Measurements from ENCODE around the gene NANP.
"Not testable (repeated sequence)": the region's sequence is repeated elsewhere in the genome, so short reads cannot be mapped to it uniquely, and the experiment has no call there.

The NANP gene

GRCh38 chr20:25608774-25609173, 15.0 kb downstream of the NANP start:
- in situ Hi-C loops (cut with MboI; ENCODE audit: low sequenced_read_pairs), result no loop called here

GRCh38 chr20:25606094-25606695, 17.6 kb downstream of the NANP start:
- in situ Hi-C loops (cut with MboI; ENCODE audit: low sequenced_read_pairs), result no loop called here

GRCh38 chr20:25605148-25605547, 18.7 kb downstream of the NANP start:
- in situ Hi-C loops (cut with MboI; ENCODE audit: low sequenced_read_pairs), result no loop called here

GRCh38 chr20:25604611-25605010, 19.2 kb downstream of the NANP start:
- in situ Hi-C loops (cut with MboI; ENCODE audit: low sequenced_read_pairs), result no loop called here

- in situ Hi-C loops (cut with MboI; ENCODE audit: low sequenced_read_pairs), result not testable (repeated sequence)
These were observed 20.9 kb downstream of the NANP start for GRCh38 chr20:25602914-25603309.

GRCh38 chr20:25602191-25602913, 21.5 kb downstream of the NANP start:
- in situ Hi-C loops (cut with MboI; ENCODE audit: low sequenced_read_pairs), result not testable (repeated sequence)

GRCh38 chr20:25601659-25602058, 22.2 kb downstream of the NANP start:
- in situ Hi-C loops (cut with MboI; ENCODE audit: low sequenced_read_pairs), result no loop called here

- in situ Hi-C loops (cut with MboI; ENCODE audit: low sequenced_read_pairs), result no loop called here
These were observed 23.2 kb downstream of the NANP start for GRCh38 chr20:25600632-25601031.

GRCh38 chr20:25592135-25592852, 31.5 kb downstream of the NANP start:
- in situ Hi-C loops (cut with MboI; ENCODE audit: low sequenced_read_pairs), result no loop called here

- in situ Hi-C loops (cut with MboI; ENCODE audit: low sequenced_read_pairs), result not testable (repeated sequence)
These were observed 33.0 kb downstream of the NANP start for GRCh38 chr20:25590778-25591177.

- in situ Hi-C loops (cut with MboI; ENCODE audit: low sequenced_read_pairs), result no loop called here
These were observed 35.3 kb downstream of the NANP start for GRCh38 chr20:25588491-25588890.

- in situ Hi-C loops (cut with MboI; ENCODE audit: low sequenced_read_pairs), result no loop called here
These were observed 36.3 kb downstream of the NANP start for GRCh38 chr20:25587536-25587935.

- in situ Hi-C loops (cut with MboI; ENCODE audit: low sequenced_read_pairs), result no loop called here
These were observed 36.9 kb downstream of the NANP start for GRCh38 chr20:25586877-25587276.

GRCh38 chr20:25584905-25585704, 38.7 kb downstream of the NANP start, which contains the start of gene NINL:
NINL (minus strand) TSS chr20:25585531; CDS start chr20:25526587, 58,944 bp downstream.
- in situ Hi-C loops (cut with MboI; ENCODE audit: low sequenced_read_pairs), result no loop called here

GRCh38 chr20:25583607-25584006, 40.2 kb downstream of the NANP start:
- in situ Hi-C loops (cut with MboI; ENCODE audit: low sequenced_read_pairs), result not testable (repeated sequence)

- in situ Hi-C loops (cut with MboI; ENCODE audit: low sequenced_read_pairs), result no loop called here
These were observed 43.1 kb downstream of the NANP start for GRCh38 chr20:25580711-25581110.

GRCh38 chr20:25579081-25579770, 44.6 kb downstream of the NANP start:
- in situ Hi-C loops (cut with MboI; ENCODE audit: low sequenced_read_pairs), result no loop called here

GRCh38 chr20:25576783-25577530, 46.9 kb downstream of the NANP start:
- in situ Hi-C loops (cut with MboI; ENCODE audit: low sequenced_read_pairs), result no loop called here

- in situ Hi-C loops (cut with MboI; ENCODE audit: low sequenced_read_pairs), result no loop called here
These were observed 49.4 kb downstream of the NANP start for GRCh38 chr20:25574411-25574810.
